Ectodermal cell (in vitro differentiated cells): ENCODE measurements around the gene MYOCD.

Source experiments
- H3K27ac ChIP-seq: 2 replicates; pipeline ENCODE4 v1.7.0; 2013; ENCODE audit warnings: mild to moderate bottlenecking, low read depth, low read length; ENCODE audit not compliant: insufficient read depth, poor library complexity, severe bottlenecking
- H3K27me3 ChIP-seq: 2 replicates; pipeline ENCODE4 v1.7.0; 2013; ENCODE audit warnings: mild to moderate bottlenecking, low read length; ENCODE audit not compliant: insufficient read depth, control insufficient read depth, poor library complexity, severe bottlenecking
- H3K36me3 ChIP-seq: one replicate; pipeline ENCODE4 v1.7.0; 2013; ENCODE audit warnings: low read length; ENCODE audit not compliant: control insufficient read depth, insufficient read depth
- H3K4me1 ChIP-seq: one replicate; pipeline ENCODE4 v1.7.0; 2013; ENCODE audit warnings: low read length; ENCODE audit not compliant: control insufficient read depth, insufficient read depth
- H3K4me3 ChIP-seq: 2 replicates; pipeline ENCODE4 v1.7.0; 2013; ENCODE audit warnings: low read depth, low read length, control low read depth; ENCODE audit not compliant: insufficient read depth
- H3K9me3 ChIP-seq: 2 replicates; pipeline ENCODE4 v1.7.0; 2013; ENCODE audit warnings: mild to moderate bottlenecking, low read length, moderate library complexity; ENCODE audit not compliant: control insufficient read depth
- WGBS, 2 experiments: methylation state at CpG; one replicate each; pipeline ENCODE4 v1.1.7; 2013; ENCODE audit warnings: missing lambda C conversion rate in 2 of 2; 5-methylcytosine and 5-hydroxymethylcytosine counted together

MYOCD gene

DNA sequence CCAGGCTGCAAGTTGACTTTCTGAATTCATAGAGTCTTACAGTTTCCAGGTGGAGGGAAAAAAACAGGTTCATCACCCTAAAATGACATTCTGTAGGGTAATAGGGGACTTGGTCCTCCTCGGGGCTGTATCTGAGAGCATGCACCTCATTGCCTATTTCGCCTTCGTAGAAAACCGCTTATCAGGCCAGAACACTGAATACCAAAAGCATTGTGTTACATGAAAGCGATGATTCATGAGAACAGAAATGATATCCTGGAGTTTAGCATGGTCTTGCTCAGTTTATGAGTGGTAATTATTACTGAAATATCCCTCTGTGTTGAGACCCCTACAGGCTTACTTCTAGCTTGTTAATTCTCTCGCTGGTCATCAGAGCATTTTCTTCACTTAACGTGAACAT is 62.2 kb downstream of the MYOCD start:
- Histone ChIP-seq H3K36me3 (no peaks in the 10 kb centered on the region), H3K4me1 (no peaks in the 10 kb centered on the region), H3K4me3 (no peak overlapping the region), H3K27ac (no peak overlapping the region), H3K27me3 (no peaks in the 10 kb centered on the region), H3K9me3 (no peaks in the 10 kb centered on the region)
- 93 to 96% methylated on average over 7 of the region's 7 CpGs for WGBS, 2 experiments

DNA sequence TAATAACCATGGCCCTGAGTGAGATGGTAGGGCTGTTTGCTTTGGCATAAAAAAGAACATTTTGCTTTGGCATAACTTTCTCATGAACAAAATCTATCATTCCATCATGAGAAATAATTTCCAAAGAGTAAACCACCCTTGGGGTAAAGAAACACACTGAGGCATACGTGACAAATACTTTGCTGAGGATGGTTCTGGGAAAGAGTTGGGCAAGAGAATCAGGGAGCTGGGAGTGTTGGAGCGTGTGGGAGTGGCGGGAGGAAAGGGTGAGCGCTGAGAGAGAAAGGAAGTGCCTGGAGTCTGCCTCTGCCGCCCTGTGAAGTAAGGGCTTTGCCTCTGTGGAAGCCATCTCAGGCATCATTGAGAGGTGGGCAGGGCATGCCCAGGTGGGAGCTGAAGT is 63.4 kb downstream of the MYOCD start:
- Histone ChIP-seq H3K27me3 (no peaks in the 10 kb centered on the region), H3K9me3 (no peaks in the 10 kb centered on the region), H3K27ac (no peak overlapping the region), H3K36me3 (no peaks in the 10 kb centered on the region), H3K4me3 (no peak overlapping the region), H3K4me1 (no peaks in the 10 kb centered on the region)
- whole genome bisulfite sequencing, 2 experiments, result 92 to 93% methylated on average over 5 of the region's 5 CpGs

DNA sequence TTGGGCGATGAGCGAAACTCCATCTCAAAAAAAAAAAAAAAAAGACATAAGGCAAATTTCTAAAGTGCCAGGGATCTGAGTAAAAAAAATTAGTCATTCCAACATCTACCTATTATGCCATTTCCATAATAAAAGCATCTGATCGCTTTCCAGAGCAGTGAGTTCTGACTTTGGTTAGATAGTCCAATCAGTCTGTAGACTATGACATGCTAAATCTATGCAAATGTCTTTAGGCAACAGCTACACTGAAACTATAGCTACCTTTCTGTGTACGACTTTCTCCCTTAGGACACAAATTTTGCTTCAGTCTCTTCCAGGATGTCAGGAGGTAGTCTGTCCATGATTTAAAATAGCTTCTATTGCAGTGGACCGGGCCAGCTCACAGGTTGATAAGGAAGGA is 64.7 kb downstream of the MYOCD start:
- 92 to 99% methylated on average over 5 of the region's 5 CpGs for WGBS, 2 experiments
- Histone ChIP-seq H3K9me3 (no peaks in the 10 kb centered on the region), H3K4me1 (no peaks in the 10 kb centered on the region), H3K27me3 (no peaks in the 10 kb centered on the region), H3K27ac (no peak overlapping the region), H3K36me3 (no peaks in the 10 kb centered on the region), H3K4me3 (no peak overlapping the region)

DNA sequence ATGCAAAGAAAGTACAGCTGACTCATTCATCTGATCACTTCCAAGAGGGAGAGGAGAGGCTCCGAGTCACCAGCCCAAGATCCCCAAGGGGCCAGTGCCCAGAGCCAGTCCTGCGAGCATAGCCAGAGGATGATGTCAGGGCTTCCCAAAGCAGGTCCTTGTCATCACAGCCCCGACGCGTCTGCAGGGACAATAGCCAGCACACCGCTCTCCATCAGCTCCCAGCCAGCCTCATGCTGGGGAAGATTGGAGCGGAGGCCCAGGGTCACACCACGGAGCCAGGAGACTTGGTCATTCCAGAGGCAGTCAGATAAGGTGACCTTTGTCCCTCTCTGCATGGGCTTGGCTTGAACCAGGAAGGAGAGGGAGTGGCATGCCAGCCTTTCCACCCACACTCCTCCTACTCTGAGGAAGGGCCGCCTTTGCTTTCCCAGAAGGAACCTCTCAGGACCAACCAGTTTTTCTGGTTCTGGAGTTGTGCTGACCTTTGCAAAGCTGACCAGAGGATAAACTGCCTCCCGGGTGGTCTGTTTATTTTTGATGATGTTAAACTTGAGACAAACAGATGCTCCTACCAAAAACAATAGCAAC is 65.3 kb downstream of the MYOCD start:
- WGBS, 2 experiments, result 13 to 25% methylated on average over 9 to 10 of the region's 10 CpGs
- H3K4me1 ChIP-seq, result no peaks in the 10 kb centered on the region
- no peaks in the 10 kb centered on the region for H3K36me3 ChIP-seq
- H3K27me3 ChIP-seq, result no peaks in the 10 kb centered on the region
- no peak overlapping the region for H3K4me3 ChIP-seq
- H3K27ac ChIP-seq, result no peak overlapping the region
- H3K9me3 ChIP-seq, result no peaks in the 10 kb centered on the region

DNA sequence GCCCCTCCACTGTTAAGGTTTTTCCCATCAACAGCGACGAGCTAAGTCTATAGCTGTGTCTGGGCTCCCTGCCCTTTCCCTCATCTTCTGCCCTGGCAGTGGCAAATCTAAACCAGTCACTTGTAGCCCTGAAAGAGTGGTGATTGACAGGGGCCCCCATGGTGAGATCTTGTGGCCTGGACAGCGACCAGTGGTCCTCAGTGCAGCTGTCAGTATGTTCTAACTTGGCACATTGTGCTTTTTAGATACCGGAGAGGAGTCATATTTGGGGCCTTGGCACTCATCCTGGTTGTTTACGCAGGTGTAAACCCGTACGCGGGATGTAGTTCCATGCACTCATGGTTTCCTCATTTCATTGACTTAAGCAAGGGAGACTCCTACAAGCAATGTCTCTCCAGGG is 66.1 kb downstream of the MYOCD start:
- H3K9me3 ChIP-seq, result no peaks in the 10 kb centered on the region
- H3K27ac ChIP-seq, result no peak overlapping the region
- H3K4me3 ChIP-seq, result no peak overlapping the region
- H3K27me3 ChIP-seq, result no peaks in the 10 kb centered on the region
- no peaks in the 10 kb centered on the region for H3K36me3 ChIP-seq
- 91 to 92% methylated on average over 8 of the region's 8 CpGs for WGBS, 2 experiments
- H3K4me1 ChIP-seq, result no peaks in the 10 kb centered on the region

DNA sequence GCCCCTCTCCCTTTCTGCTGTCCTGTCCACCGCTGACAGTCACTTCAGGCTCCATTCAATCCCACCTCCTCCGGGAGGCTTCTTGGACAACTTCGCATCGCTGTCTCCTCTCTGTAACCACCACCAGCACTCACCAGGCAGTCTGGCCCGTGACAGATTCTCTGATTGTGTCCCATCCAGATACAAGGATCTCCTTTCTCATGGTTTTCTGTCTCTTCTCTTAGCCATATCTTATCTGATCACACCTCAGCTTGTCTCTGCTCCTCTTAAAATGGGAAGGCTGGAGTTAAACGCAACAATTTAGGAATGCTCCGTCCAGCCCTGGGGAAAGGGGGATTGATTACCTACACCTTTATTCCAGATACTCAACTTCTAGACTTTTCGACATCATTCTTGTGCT is 66.7 kb downstream of the MYOCD start:
- no peaks in the 10 kb centered on the region for H3K27me3 ChIP-seq
- H3K4me1 ChIP-seq, result no peaks in the 10 kb centered on the region
- H3K36me3 ChIP-seq, result no peaks in the 10 kb centered on the region
- no peak overlapping the region for H3K27ac ChIP-seq
- no peak overlapping the region for H3K4me3 ChIP-seq
- H3K9me3 ChIP-seq, result no peaks in the 10 kb centered on the region
- WGBS, 2 experiments, result 90 to 92% methylated on average over 8 of the region's 8 CpGs

DNA sequence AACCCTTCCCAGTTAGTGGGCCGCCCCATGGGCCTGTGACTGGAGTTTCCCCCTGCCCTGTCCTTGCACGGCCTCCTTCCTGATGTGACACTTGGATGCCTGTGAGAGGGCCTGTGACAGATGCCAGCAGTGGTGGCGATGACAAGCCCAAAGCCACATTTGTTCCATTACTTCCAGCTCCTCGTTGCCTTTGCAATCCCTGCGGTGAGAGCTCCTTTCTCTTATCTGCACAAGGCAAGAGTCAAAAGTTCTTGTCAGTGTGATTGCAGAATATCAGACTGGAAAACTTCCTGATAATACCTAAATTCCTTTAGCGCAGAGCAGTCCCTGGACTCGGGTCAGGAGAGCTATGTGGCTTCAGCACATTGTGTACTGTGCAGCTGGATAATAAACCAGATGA is 69.2 kb downstream of the MYOCD start:
- Histone ChIP-seq H3K4me3 (no peak overlapping the region), H3K9me3 (no peaks in the 10 kb centered on the region), H3K4me1 (no peaks in the 10 kb centered on the region), H3K36me3 (no peaks in the 10 kb centered on the region), H3K27ac (no peak overlapping the region), H3K27me3 (no peaks in the 10 kb centered on the region)
- 87 to 92% methylated on average over 7 of the region's 7 CpGs for WGBS, 2 experiments

DNA sequence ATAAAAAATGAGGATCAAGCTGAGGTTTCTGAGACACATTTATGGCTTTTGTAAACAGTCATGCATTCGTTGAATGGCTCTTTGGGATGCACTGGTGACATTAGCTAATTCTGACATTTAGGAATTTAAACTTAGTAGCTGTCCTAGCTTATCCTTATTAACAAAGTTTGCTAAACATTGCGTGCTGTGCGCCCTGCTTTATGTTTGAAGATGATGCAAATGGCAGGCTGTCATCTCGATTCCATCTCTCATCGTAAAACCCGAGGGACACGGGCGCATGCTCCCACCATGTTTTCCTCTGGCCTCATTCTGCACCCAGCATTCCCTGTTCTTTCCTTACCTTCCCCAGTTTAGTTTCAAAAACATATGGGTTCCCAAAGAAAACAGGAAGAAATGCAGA is 69.8 kb downstream of the MYOCD start:
- 94 to 96% methylated on average over 8 of the region's 8 CpGs for WGBS, 2 experiments
- no peak overlapping the region for H3K27ac ChIP-seq

DNA sequence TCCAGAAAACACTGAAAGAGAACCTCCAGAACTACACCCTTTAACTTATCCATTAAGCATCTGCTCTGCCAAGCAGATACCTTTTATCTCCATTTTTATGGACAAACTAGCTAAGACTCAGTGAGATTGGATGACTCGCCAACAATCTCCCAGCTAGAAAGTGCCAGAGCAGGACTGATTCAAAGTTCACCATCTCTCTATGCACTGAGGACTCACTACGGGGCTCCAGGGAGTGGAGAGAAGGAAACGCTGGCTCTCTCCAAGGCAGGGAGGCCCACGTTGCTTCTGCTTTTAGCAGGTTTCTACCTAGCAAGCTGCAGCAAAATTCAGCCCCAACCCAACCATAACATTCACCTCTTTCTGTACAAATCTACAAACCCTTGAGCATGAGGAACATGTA is 70.8 kb downstream of the MYOCD start:
- no peak overlapping the region for H3K4me3 ChIP-seq
- no peak overlapping the region for H3K27ac ChIP-seq
- H3K27me3 ChIP-seq, result no peaks in the 10 kb centered on the region
- H3K9me3 ChIP-seq, result no peaks in the 10 kb centered on the region
- WGBS, 2 experiments, result 89 to 96% methylated on average over 4 of the region's 4 CpGs
- no peaks in the 10 kb centered on the region for H3K36me3 ChIP-seq
- H3K4me1 ChIP-seq, result no peaks in the 10 kb centered on the region

More for the DNA sequence above, 69.8 kb downstream of the MYOCD start:
- H3K27me3 ChIP-seq, result no peaks in the 10 kb centered on the region
- no peak overlapping the region for H3K4me3 ChIP-seq
- H3K4me1 ChIP-seq, result no peaks in the 10 kb centered on the region
- no peaks in the 10 kb centered on the region for H3K36me3 ChIP-seq
- H3K9me3 ChIP-seq, result no peaks in the 10 kb centered on the region

DNA sequence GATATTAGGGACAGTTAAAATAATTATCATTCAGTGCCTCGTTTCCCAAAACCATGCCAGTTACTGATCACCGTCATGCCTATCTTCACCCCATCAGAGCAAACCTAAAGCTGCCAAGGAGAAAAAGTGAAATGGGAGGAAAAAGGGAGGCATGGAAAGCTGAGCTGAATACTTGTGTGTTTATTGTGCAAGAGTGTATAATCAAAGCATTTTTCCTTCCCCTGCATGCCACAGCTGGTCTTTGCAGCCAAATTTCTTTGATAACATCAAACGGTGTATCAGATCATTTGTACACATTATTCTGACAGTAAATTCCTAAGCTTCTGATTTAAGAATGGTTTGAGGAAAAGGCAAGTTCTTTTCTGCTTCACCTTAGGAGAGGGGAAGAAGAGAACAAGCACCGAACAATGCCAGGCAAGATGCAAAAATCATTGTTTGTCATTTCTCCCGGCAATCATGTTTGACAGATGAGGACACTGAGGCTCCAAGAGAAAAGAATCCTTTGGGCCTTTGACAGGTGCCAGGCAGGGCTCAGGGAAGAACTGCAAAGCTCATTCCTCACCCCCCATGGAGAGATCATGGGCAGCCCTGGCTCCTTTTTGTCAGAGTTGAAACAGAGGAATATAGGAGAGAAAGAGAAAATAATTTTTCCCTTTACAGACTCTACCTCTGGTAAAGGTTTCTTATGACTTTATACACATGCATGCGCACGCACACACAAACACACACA is 72.2 kb downstream of the MYOCD start:
- H3K4me1 ChIP-seq, result no peaks in the 10 kb centered on the region
- WGBS, 2 experiments, result 74 to 90% methylated on average over 4 to 7 of the region's 7 CpGs
- H3K9me3 ChIP-seq, result no peaks in the 10 kb centered on the region
- H3K27me3 ChIP-seq, result no peaks in the 10 kb centered on the region
- no peak overlapping the region for H3K4me3 ChIP-seq
- no peaks in the 10 kb centered on the region for H3K36me3 ChIP-seq
- H3K27ac ChIP-seq, result no peak overlapping the region
